HEK293 (cell line): ENCODE measurements around the gene AMPD3.

Experiments
- CTCF ChIA-PET: fragments of 350-600 bp; formaldehyde crosslinking; extraction: SDS; loops from one replicate; lab custom pipeline; 2021; ENCODE audit warnings: antibody characterized with exemption; lab: Yijun Ruan, JAX
- POLR2A ChIA-PET: fragments of 300-600 bp; formaldehyde crosslinking; extraction: SDS; loops from one replicate; lab custom pipeline; 2020; ENCODE audit warnings: antibody characterized with exemption, inconsistent platforms; lab: Yijun Ruan, JAX
- H3K27ac ChIP-seq: fragments of 200-500 bp; sonication (Bioruptor generic); 2 replicates; pipeline ENCODE4 v1.5.1; 2014; ENCODE audit warnings: low read depth, low read length, control low read depth, inconsistent platforms; ENCODE audit errors: extremely low read depth
- H3K36me3 ChIP-seq, 2 experiments: fragments of 200-500 bp in 1 of 2; sonication (Bioruptor generic) in 1 of 2; 1 replicate in 1 of 2; 2 replicates in 1 of 2; pipeline ENCODE4 v1.5.1; 2014 to 2017; ENCODE audit warnings: inconsistent platforms in 2 of 2, low read length in 2 of 2; ENCODE audit not compliant: control insufficient read depth in 2 of 2, insufficient read depth in 1 of 2
- H3K4me1 ChIP-seq: fragments of 200-500 bp; sonication (Bioruptor generic); 2 replicates; pipeline ENCODE4 v1.5.1; 2014; ENCODE audit warnings: mild to moderate bottlenecking, low read length, inconsistent platforms; ENCODE audit not compliant: control insufficient read depth, insufficient read depth
- H3K4me3 ChIP-seq: 2 replicates; pipeline ENCODE4 v1.5.1; 2011; ENCODE audit warnings: low read depth, mild to moderate bottlenecking, control low read depth, low read length, moderate library complexity
- H3K9me3 ChIP-seq: fragments of 200-500 bp; sonication (Bioruptor generic); 2 replicates; pipeline ENCODE4 v1.5.1; 2014; ENCODE audit warnings: low read depth, low read length, inconsistent platforms; ENCODE audit not compliant: control insufficient read depth, insufficient read depth
- HOXC10 ChIP-seq: sonication (generic); formaldehyde crosslinking; IDR thresholded peaks from 2 replicates; pipeline ENCODE4 v1.8.1; 2023; ENCODE audit warnings: mild to moderate bottlenecking, missing genetic modification reagents
- KLF7 ChIP-seq: fragments of 450-650 bp; formaldehyde crosslinking; IDR thresholded peaks from 2 replicates; pipeline ENCODE4 v1.5.1; 2016; ENCODE audit warnings: missing biosample characterization, missing genetic modification characterization, borderline replicate concordance
- KLF9 ChIP-seq: fragments of 450-650 bp; formaldehyde crosslinking; IDR thresholded peaks from 2 replicates; pipeline ENCODE4 v1.5.1; 2016; ENCODE audit warnings: missing biosample characterization, missing genetic modification characterization, low read depth
- PRDM10 ChIP-seq: fragments of 450-650 bp; formaldehyde crosslinking; IDR thresholded peaks from 2 replicates; pipeline ENCODE4 v1.5.1; 2016; ENCODE audit warnings: missing biosample characterization, missing genetic modification characterization
- SCRT2 ChIP-seq: fragments of 450-650 bp; formaldehyde crosslinking; IDR thresholded peaks from 2 replicates; pipeline ENCODE4 v1.5.1; 2016; ENCODE audit warnings: missing biosample characterization, missing genetic modification characterization
- SP2 ChIP-seq: fragments of 450-650 bp; formaldehyde crosslinking; IDR thresholded peaks from 2 replicates; pipeline ENCODE4 v1.5.1; 2016; ENCODE audit warnings: missing biosample characterization, missing genetic modification characterization
- WT1 ChIP-seq: fragments of 450-650 bp; formaldehyde crosslinking; IDR thresholded peaks from 2 replicates; pipeline ENCODE4 v1.5.1; 2016; ENCODE audit warnings: missing biosample characterization, missing genetic modification characterization
- ZBTB21 ChIP-seq: fragments of 450-650 bp; formaldehyde crosslinking; IDR thresholded peaks from 2 replicates; pipeline ENCODE4 v1.5.1; 2017; ENCODE audit warnings: missing biosample characterization, missing genetic modification characterization
- ZBTB44 ChIP-seq: fragments of 450-650 bp; IDR thresholded peaks from 2 replicates; pipeline ENCODE4 v1.5.1; 2018; ENCODE audit warnings: missing biosample characterization, mild to moderate bottlenecking, missing genetic modification characterization
- ZBTB6 ChIP-seq: fragments of 450-650 bp; formaldehyde crosslinking; IDR thresholded peaks from 2 replicates; pipeline ENCODE4 v1.5.1; 2017; ENCODE audit warnings: missing biosample characterization, missing genetic modification characterization
- ZFP3 ChIP-seq: fragments of 450-650 bp; formaldehyde crosslinking; IDR thresholded peaks from 2 replicates; pipeline ENCODE4 v1.5.1; 2016; ENCODE audit warnings: low read depth, missing biosample characterization, missing genetic modification characterization
- ZNF211 ChIP-seq: fragments of 450-650 bp; formaldehyde crosslinking; IDR thresholded peaks from 2 replicates; pipeline ENCODE4 v1.5.1; 2016; ENCODE audit warnings: low read depth, missing biosample characterization, missing genetic modification characterization
- ZNF324 ChIP-seq: fragments of 450-650 bp; formaldehyde crosslinking; IDR thresholded peaks from 2 replicates; pipeline ENCODE4 v1.5.1; 2016; ENCODE audit warnings: missing biosample characterization, missing genetic modification characterization
- ZNF394 ChIP-seq: fragments of 450-650 bp; formaldehyde crosslinking; IDR thresholded peaks from 2 replicates; pipeline ENCODE4 v1.5.1; 2016; ENCODE audit warnings: missing biosample characterization, missing genetic modification characterization, mild to moderate bottlenecking, moderate library complexity, borderline replicate concordance
- ZNF488 ChIP-seq: fragments of 450-650 bp; formaldehyde crosslinking; IDR thresholded peaks from 2 replicates; pipeline ENCODE4 v1.5.1; 2016; ENCODE audit warnings: missing biosample characterization, missing genetic modification characterization
- ZNF513 ChIP-seq: fragments of 450-650 bp; IDR thresholded peaks from 2 replicates; pipeline ENCODE4 v1.5.1; 2018; ENCODE audit warnings: missing biosample characterization, missing genetic modification characterization
- ZNF558 ChIP-seq: fragments of 450-650 bp; formaldehyde crosslinking; IDR thresholded peaks from 2 replicates; pipeline ENCODE4 v1.5.1; 2016; ENCODE audit warnings: missing biosample characterization, missing genetic modification characterization
- ZNF571 ChIP-seq: fragments of 450-650 bp; formaldehyde crosslinking; IDR thresholded peaks from 2 replicates; pipeline ENCODE4 v1.5.0; 2017; ENCODE audit warnings: missing biosample characterization, missing genetic modification characterization
- ZNF624 ChIP-seq: fragments of 450-650 bp; formaldehyde crosslinking; IDR thresholded peaks from 2 replicates; pipeline ENCODE4 v1.5.1; 2017; ENCODE audit warnings: missing biosample characterization, missing genetic modification characterization
- ZNF654 ChIP-seq: fragments of 450-650 bp; formaldehyde crosslinking; IDR thresholded peaks from 2 replicates; pipeline ENCODE4 v1.5.1; 2016; ENCODE audit warnings: low read depth, missing biosample characterization, missing genetic modification characterization
- ZSCAN4 ChIP-seq: fragments of 450-650 bp; formaldehyde crosslinking; IDR thresholded peaks from 2 replicates; pipeline ENCODE4 v1.5.1; 2017; ENCODE audit warnings: missing biosample characterization, missing genetic modification characterization

The AMPD3 gene

GRCh38 chr11:10414181-10414580 is 40.9 kb upstream of the AMPD3 start (continued):
- TF ChIP-seq PRDM10 (tag by site-specific recombination): no peak
- no peak for TF ChIP-seq WT1 (tag by site-specific recombination)
- no peak for TF ChIP-seq KLF7 (tag by site-specific recombination)
- no peak for TF ChIP-seq ZSCAN4 (tag by site-specific recombination)
- no peak for TF ChIP-seq ZNF624
- TF ChIP-seq ZNF488: no peak
- no peak for TF ChIP-seq ZNF654
- no peak for TF ChIP-seq ZNF324

GRCh38 chr11:10414659-10415058 is 40.4 kb upstream of the AMPD3 start:
- H3K27ac ChIP-seq: no peak overlapping the region
- H3K4me3 ChIP-seq: no peak overlapping the region
- no peaks in the 10 kb centered on the region for H3K9me3 ChIP-seq
- CTCF ChIA-PET: interaction anchor here (0.6 kb wide), 2 partner anchors 47 to 1172 kb away, joined by 3 read pairs; no protein-coding TSS in a partner anchor
- no peak for TF ChIP-seq ZNF513 (tag by site-specific recombination)
- TF ChIP-seq ZNF571: no peak
- no peak for TF ChIP-seq ZBTB44
- no peak for TF ChIP-seq ZBTB21
- TF ChIP-seq SCRT2 (tag by site-specific recombination): no peak
- no peak for TF ChIP-seq ZBTB6 (tag by site-specific recombination)
- no peak for TF ChIP-seq ZNF488
- no peak for TF ChIP-seq ZNF558 (tag by site-specific recombination)
- TF ChIP-seq SP2 (tag by site-specific recombination): no peak
- no peak for TF ChIP-seq KLF9 (tag by site-specific recombination)
- TF ChIP-seq ZNF394 (tag by site-specific recombination): no peak
- no peak for TF ChIP-seq ZFP3 (tag by site-specific recombination)
- TF ChIP-seq HOXC10: no peak
- TF ChIP-seq ZNF211 (tag by site-specific recombination): no peak
- TF ChIP-seq, all 188 proteins: peak for 0
- H3K4me1 ChIP-seq: no peaks in the 10 kb centered on the region
- no peaks in the 10 kb centered on the region for H3K36me3 ChIP-seq
- POLR2A ChIA-PET: no interaction called here
